Measurements from ENCODE around the gene NCAM2. TPM values are rescaled to one million over a fixed set of nuclear protein-coding genes. Genes with fewer than 3 reads are reported as not detected.

Gene NCAM2
- total RNA-seq, 1 donor from 2014 or later, result 7.2 TPM

DNA sequence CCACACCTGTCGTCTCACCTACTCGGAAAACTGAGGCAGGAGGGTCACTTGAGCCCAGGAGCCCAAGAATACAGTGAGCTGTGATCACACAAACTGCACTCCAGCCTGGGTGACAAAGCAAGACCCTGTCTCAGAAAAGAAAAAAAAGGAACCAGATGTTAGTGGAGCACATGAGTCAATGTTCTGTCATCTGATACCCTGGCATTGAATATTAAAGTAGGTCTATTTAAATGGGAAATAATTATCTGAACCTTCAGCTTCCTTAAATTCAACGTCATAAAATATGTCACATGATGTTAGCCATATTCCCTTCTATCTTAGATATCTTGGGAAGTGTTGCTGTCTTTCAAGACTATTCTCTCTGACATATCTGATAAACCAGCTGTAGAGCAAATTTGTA is 47.3 kb downstream of the NCAM2 start:
- no peak for DNase-seq (ENCODE audit: low spot score in 2 of 2)
- TF ChIP-seq, protein P1, sequence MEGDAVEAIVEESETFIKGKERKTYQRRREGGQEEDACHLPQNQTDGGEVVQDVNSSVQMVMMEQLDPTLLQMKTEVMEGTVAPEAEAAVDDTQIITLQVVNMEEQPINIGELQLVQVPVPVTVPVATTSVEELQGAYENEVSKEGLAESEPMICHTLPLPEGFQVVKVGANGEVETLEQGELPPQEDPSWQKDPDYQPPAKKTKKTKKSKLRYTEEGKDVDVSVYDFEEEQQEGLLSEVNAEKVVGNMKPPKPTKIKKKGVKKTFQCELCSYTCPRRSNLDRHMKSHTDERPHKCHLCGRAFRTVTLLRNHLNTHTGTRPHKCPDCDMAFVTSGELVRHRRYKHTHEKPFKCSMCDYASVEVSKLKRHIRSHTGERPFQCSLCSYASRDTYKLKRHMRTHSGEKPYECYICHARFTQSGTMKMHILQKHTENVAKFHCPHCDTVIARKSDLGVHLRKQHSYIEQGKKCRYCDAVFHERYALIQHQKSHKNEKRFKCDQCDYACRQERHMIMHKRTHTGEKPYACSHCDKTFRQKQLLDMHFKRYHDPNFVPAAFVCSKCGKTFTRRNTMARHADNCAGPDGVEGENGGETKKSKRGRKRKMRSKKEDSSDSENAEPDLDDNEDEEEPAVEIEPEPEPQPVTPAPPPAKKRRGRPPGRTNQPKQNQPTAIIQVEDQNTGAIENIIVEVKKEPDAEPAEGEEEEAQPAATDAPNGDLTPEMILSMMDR (IDR thresholded peaks at IDR 0.05), result no peak
- Histone ChIP-seq H3K4me1 (no peaks in the 10 kb centered on the region), H3K36me3 (no peaks in the 10 kb centered on the region), H3K9me3 (no peaks in the 10 kb centered on the region), H3K4me3 (no peak overlapping the region), H3K27ac (no peak overlapping the region), H3K27me3 (no peaks in the 10 kb centered on the region)
- intact Hi-C loops (cut with DNase I), result no loop called here

DNA sequence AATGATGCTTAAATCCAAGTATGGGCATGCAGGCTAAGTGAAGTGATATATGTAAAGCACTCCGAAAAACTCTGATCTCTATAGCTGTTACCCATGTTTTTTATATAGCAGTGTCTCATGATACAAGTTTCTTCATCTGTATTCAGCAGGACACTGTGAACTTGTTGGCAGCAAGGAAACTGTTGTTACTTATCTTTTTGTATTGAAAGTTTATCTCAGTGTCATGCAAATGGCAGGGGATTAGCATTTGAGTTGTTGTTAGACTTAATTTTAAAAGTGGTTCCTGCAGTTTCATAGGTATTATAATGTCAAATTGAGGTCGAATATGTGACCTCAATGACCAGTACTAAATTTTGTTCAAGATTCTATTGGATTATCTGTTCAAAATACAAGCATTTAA is 47.9 kb downstream of the NCAM2 start:
- no peak for DNase-seq (ENCODE audit: low spot score in 2 of 2)
- H3K4me3 ChIP-seq, result no peak overlapping the region
- TF ChIP-seq, protein P1 (IDR thresholded peaks at IDR 0.05), result no peak
- H3K27ac ChIP-seq, result no peak overlapping the region
- no peaks in the 10 kb centered on the region for H3K36me3 ChIP-seq
- intact Hi-C loops (cut with DNase I), result no loop called here
- no peaks in the 10 kb centered on the region for H3K4me1 ChIP-seq
- H3K27me3 ChIP-seq, result no peaks in the 10 kb centered on the region
- H3K9me3 ChIP-seq, result no peaks in the 10 kb centered on the region

DNA sequence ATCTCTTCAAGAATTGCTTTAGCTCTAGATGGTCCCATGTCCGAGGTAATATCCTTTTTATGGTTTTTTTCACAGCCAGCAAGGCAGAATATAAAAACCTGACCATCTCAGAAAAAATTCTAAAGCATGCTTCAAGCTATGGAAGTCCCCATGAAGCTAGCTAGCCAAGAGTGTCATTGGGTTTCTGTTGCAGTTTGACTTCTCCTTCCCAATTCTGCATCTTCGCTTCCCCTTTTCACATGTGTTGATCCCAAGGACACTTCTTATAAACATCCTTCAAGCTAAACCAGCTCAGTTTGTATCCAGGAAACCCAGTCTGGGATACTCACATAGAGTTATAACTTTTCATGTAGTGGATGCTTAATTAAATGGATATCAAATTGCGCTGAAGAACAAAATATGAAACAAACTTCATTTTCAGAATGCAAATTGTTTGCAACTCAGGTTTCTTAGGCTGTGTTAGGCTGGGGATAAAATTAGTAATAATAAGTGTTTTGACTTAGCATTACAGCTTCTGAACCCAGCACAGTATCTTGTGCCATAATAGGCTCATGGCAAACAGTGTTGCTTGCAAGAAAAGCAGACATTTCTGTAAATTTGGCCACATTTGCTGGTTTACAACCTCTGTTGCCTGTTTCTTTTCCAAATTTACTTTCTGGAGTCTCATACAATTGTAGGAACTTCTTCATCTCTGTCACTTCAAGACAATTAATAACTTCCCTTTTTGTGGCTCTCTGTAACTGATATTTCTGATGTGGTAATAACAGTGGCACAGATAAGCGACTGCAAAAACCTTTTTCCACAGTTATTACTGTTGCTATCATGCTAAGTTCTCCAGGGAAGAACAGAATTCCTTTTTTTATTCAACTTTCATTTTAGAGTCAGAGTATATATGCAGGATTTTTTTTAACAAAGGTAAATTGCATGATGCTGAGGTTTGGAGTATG is 53.2 kb downstream of the NCAM2 start:
- Histone ChIP-seq H3K9me3 (no peaks in the 10 kb centered on the region), H3K4me3 (no peak overlapping the region), H3K4me1 (no peaks in the 10 kb centered on the region), H3K36me3 (no peaks in the 10 kb centered on the region), H3K27ac (no peak overlapping the region), H3K27me3 (no peaks in the 10 kb centered on the region)
- DNase-seq (ENCODE audit: low spot score in 2 of 2), result no peak
- TF ChIP-seq, protein P1 (IDR thresholded peaks at IDR 0.05), result no peak
- intact Hi-C loops (cut with DNase I), result no loop called here

DNA sequence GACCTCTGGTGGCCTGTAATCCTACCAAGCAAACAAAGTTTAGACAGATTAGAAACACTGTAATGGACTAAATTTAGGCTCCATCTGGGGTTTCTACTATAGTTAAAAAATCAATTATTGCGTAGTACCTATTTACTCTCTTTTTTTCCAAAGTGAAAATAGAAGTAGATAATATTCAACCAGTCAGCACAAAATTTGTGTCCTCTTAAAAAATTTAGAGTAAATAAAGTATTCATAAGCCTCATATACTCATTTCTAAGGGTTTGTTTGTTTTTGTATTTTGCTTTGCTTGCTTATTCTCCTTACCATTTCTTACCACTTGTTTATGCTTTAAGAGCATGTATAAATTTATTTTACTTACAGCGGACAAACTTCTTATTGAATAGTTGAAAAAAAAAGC is 54.5 kb downstream of the NCAM2 start:
- Histone ChIP-seq H3K9me3 (no peaks in the 10 kb centered on the region), H3K4me1 (no peaks in the 10 kb centered on the region), H3K4me3 (no peak overlapping the region), H3K36me3 (no peaks in the 10 kb centered on the region), H3K27ac (no peak overlapping the region), H3K27me3 (no peaks in the 10 kb centered on the region)
- TF ChIP-seq, protein P1 (IDR thresholded peaks at IDR 0.05), result no peak
- DNase-seq (ENCODE audit: low spot score in 2 of 2), result no peak
- intact Hi-C loops (cut with DNase I), result no loop called here

DNA sequence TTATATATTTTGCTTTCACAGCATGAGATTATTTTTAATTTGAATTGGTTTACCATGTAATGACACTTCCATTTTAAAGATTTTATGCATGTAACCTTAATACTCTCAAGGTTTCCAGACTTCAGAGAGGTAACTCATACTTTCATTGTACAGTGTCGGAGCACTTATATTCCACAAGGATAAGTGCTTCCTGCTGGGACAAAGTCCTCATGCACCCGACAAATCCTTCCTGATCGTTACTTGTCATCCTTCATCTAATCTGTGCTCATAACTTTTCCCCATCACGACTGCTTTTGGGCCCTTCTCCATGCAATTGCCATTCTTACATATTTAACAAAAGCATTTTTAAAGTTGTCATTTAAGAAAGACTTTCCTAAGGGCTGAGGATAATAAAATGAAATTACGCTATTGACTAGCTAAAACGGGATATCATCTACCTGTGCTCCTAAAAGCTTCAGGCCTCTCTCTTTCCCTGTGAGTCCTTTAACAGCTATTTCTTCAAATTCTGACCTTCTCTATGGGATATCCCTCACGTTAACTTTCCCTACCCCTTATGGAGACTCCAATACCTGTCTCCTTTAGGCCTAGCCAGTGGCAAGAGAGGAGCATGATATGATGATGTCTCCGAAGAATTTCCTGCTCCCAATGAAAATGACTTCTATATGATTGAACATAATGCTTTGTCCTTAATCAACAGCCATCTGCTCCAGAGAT is 59.3 kb downstream of the NCAM2 start:
- Histone ChIP-seq H3K4me1 (no peaks in the 10 kb centered on the region), H3K27ac (no peak overlapping the region), H3K4me3 (no peak overlapping the region), H3K9me3 (no peaks in the 10 kb centered on the region), H3K27me3 (no peaks in the 10 kb centered on the region), H3K36me3 (no peaks in the 10 kb centered on the region)
- TF ChIP-seq, protein P1 (IDR thresholded peaks at IDR 0.05), result no peak
- intact Hi-C loops (cut with DNase I), result no loop called here
- DNase-seq (ENCODE audit: low spot score in 2 of 2), result no peak
